ENCODE results near the gene MRC1. TPM values are rescaled to one million over a fixed set of nuclear protein-coding genes. Genes with fewer than 3 reads are reported as not detected.

Gene MRC1
- 100 to 1,000 TPM in 1 of 2 donors, 10 to 100 TPM in 1; 14.0 to 161 TPM for total RNA-seq
- 10 to 100 TPM; 39.4 to 47.8 TPM for polyA plus RNA-seq
- long read RNA-seq, donor 1, full-length matches to known transcripts: 1 of 8 reads
- long read RNA-seq, donor 1, partial matches to known transcripts: 7 of 8 reads
- long read RNA-seq, donor 1, other reads (novel, unspliced or antisense): 0 of 8 reads
- long read RNA-seq, donor 2: 0 reads
- long read RNA-seq, donor 3: 0 reads
- long read RNA-seq, donor 4: 0 reads
- long read RNA-seq, donor 5, full-length matches to known transcripts: 5 of 11 reads
- long read RNA-seq, donor 5, partial matches to known transcripts: 6 of 11 reads
- long read RNA-seq, donor 5, other reads (novel, unspliced or antisense): 0 of 11 reads

DNA sequence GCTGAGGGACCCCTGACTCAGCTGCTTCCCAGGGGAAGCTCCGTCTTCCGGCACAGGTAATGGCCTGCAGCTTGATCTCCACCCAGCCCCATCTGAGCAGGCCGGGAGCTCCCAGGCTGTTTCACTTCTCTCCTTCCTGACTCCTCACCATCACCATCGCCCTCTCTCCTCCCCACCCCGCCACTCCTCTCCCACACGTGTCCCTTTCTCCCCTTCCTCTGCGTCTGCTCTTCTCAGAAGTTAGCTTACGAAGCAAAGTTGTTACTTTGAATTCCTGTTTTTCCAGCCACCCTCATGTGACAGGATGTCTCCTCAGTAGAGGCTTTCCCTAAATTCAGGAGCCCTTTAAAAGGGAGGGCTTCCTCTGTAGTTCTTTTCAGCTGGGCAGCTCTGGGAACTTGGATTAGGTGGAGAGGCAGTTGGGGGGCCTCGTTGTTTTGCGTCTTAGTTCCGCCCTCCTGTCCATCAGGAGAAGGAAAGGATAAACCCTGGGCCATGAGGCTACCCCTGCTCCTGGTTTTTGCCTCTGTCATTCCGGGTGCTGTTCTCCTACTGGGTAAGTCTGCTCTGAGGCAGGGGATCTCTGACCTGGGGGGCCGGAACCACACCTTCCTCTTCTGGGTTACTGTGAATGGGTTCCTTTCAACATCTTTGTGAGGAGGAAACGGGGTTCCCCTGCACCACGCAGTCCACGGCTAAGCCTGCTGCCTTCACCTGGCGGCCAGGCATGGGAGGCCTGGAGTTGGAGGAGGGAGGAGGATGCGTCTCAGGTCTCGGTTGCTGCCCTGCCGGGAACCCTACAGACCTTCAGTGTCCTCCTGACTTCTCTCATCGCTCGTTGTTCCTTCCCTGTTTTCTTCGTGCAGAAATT lies at the start of gene MRC1:
MRC1 (plus strand) TSS at position 378 of the 871 bp plus-strand sequence; CDS start at position 496, 118 bp downstream.
- 39 to 58% methylated on average over 23 of the region's 23 CpGs for whole genome bisulfite sequencing, 2 donors
- Histone ChIP-seq H3K27ac (ENCODE audit: low read depth in 1 of 2, low read length in 1 of 2) (peak within 1 kb of the TSS in 1 of 2 donors; percentile 43), H3K4me3 (no peak within 1 kb of the TSS), H3K9ac (ENCODE audit: insufficient read depth in 1 of 2, low read length in 2 of 2) (no peak within 1 kb of the TSS), H3K4me1 (ENCODE audit: control insufficient read depth in 5 of 5, insufficient read depth in 5 of 5, low read length in 5 of 5) (peaks cover 0 to 4% (median 0%) of the 10 kb centered on the region in 5 donors), H3K9me3 (ENCODE audit: control insufficient read depth in 4 of 4, insufficient read depth in 3 of 4, low read length in 3 of 4) (peaks cover 0 to 2% (median 0%) of the 10 kb centered on the region in 4 donors), H3K27me3 (ENCODE audit: control insufficient read depth in 3 of 3, insufficient read depth in 3 of 3, low read length in 2 of 3) (no peaks in the 10 kb centered on the region), H3K36me3 (ENCODE audit: control insufficient read depth in 4 of 4, insufficient read depth in 4 of 4, low read length in 4 of 4) (no peaks in the 10 kb centered on the region)
- TF ChIP-seq, protein P1, sequence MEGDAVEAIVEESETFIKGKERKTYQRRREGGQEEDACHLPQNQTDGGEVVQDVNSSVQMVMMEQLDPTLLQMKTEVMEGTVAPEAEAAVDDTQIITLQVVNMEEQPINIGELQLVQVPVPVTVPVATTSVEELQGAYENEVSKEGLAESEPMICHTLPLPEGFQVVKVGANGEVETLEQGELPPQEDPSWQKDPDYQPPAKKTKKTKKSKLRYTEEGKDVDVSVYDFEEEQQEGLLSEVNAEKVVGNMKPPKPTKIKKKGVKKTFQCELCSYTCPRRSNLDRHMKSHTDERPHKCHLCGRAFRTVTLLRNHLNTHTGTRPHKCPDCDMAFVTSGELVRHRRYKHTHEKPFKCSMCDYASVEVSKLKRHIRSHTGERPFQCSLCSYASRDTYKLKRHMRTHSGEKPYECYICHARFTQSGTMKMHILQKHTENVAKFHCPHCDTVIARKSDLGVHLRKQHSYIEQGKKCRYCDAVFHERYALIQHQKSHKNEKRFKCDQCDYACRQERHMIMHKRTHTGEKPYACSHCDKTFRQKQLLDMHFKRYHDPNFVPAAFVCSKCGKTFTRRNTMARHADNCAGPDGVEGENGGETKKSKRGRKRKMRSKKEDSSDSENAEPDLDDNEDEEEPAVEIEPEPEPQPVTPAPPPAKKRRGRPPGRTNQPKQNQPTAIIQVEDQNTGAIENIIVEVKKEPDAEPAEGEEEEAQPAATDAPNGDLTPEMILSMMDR (IDR thresholded peaks at IDR 0.05; ENCODE audit: control extremely low read depth, extremely low read depth): no peak
- ATAC-seq (ENCODE audit: insufficient read depth, low FRiP score): peak; percentile 52
- DNase-seq: peak in 1 of 3 donors; percentile 22

- no peak overlapping the region for H3K9ac ChIP-seq (ENCODE audit: insufficient read depth in 1 of 2, low read length in 2 of 2)
- H3K27me3 ChIP-seq (ENCODE audit: control insufficient read depth in 3 of 3, insufficient read depth in 3 of 3, low read length in 2 of 3): peaks cover 0 to 2% (median 0%) of the 10 kb centered on the region in 3 donors
- no peak for ATAC-seq (ENCODE audit: insufficient read depth, low FRiP score)
- peaks cover 0 to 2% (median 0%) of the 10 kb centered on the region in 5 donors for H3K4me1 ChIP-seq (ENCODE audit: control insufficient read depth in 5 of 5, insufficient read depth in 5 of 5, low read length in 5 of 5)
- DNase-seq: no peak
- H3K36me3 ChIP-seq (ENCODE audit: control insufficient read depth in 4 of 4, insufficient read depth in 4 of 4, low read length in 4 of 4): no peaks in the 10 kb centered on the region
- TF ChIP-seq, protein P1 (IDR thresholded peaks at IDR 0.05; ENCODE audit: control extremely low read depth, extremely low read depth): no peak
- H3K9me3 ChIP-seq (ENCODE audit: control insufficient read depth in 4 of 4, insufficient read depth in 3 of 4, low read length in 3 of 4): peaks cover 0 to 3% (median under 1%) of the 10 kb centered on the region in 4 donors
- H3K27ac ChIP-seq (ENCODE audit: low read depth in 1 of 2, low read length in 1 of 2): no peak overlapping the region
- 75 to 84% methylated on average over 4 of the region's 4 CpGs for WGBS, 2 donors
- no peak overlapping the region for H3K4me3 ChIP-seq
Measured at GRCh38 chr10:17764142-17764541, 45.0 kb upstream of the MRC1 start.

DNA sequence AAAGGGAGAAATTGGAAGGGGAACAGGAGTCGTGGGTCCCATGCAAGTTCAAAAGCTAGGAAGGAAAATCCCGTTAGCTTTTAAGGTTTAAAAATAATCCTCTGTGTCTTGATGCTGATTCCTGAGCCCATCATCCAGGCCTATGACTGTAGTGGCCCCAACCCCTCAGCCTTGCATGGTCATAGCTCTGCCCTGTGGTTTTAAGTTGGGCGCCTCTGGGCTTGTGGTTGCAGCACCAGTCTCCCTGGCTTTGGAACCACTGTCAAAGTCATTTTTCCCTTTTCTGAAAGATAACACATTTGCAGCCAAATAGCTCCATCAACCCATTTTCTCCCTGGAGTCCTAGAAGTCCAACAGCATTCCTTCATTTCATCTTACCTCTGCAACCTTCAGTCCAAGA lies 43.5 kb upstream of the MRC1 start:
- Histone ChIP-seq H3K36me3 (ENCODE audit: control insufficient read depth in 4 of 4, insufficient read depth in 4 of 4, low read length in 4 of 4) (no peaks in the 10 kb centered on the region), H3K4me3 (no peak overlapping the region), H3K27ac (ENCODE audit: low read depth in 1 of 2, low read length in 1 of 2) (no peak overlapping the region), H3K9me3 (ENCODE audit: control insufficient read depth in 4 of 4, insufficient read depth in 3 of 4, low read length in 3 of 4) (peaks cover 0 to 3% (median under 1%) of the 10 kb centered on the region in 4 donors), H3K27me3 (ENCODE audit: control insufficient read depth in 3 of 3, insufficient read depth in 3 of 3, low read length in 2 of 3) (peaks cover 0 to 2% (median 0%) of the 10 kb centered on the region in 3 donors), H3K4me1 (ENCODE audit: control insufficient read depth in 5 of 5, insufficient read depth in 5 of 5, low read length in 5 of 5) (peaks cover 0 to 2% (median 0%) of the 10 kb centered on the region in 5 donors), H3K9ac (ENCODE audit: insufficient read depth in 1 of 2, low read length in 2 of 2) (no peak overlapping the region)
- DNase-seq (no peak), ATAC-seq (ENCODE audit: insufficient read depth, low FRiP score) (no peak)
- WGBS, 2 donors: 68 to 75% methylated on average over 3 of the region's 3 CpGs
- TF ChIP-seq, protein P1 (IDR thresholded peaks at IDR 0.05; ENCODE audit: control extremely low read depth, extremely low read depth): no peak
